ENCODE measurements around the gene DENND6B. TPM values are rescaled to one million over a fixed set of nuclear protein-coding genes. Genes with fewer than 3 reads are reported as not detected.

DENND6B gene
- total and polyA plus RNA-seq, 2 donors (not counting 1 experiment from before 2014, with no cell fraction given), result 2.8 to 10.3 TPM

DNA sequence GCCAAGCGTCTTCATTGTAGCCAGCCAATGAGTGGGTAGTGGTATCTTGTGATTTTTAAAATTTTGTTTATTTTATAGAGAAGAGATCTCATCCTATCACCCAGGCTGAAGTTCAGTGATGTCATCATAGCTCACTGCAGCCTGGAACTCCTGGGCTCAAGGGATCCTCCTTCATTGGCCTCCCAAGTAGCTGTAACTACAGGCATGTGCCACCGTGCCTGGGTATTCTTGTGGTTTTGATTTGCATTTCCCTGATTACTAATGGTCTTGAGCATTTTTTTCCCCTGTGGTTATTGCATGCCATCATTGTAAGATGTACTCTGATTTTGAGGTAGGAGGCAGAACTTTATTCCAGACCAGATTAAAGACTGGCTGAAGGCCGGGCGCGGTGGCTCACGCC, 2.4 kb upstream of the DENND6B start:
- POLR2A ChIA-PET, result interaction anchor here (0.7 kb wide), 1 partner anchor 140 kb away, joined by 8 read pairs; no protein-coding TSS in a partner anchor
- Histone ChIP-seq H3K9ac (ENCODE audit: low read length) (no peak overlapping the region), H3K4me3 (ENCODE audit: control extremely low read depth in 1 of 5, extremely low read depth in 1 of 5, insufficient read depth in 1 of 5, low read depth in 2 of 5, low read length in 4 of 5) (no peak overlapping the region), H3K27me3 (replicated peaks in 1 of 4; ENCODE audit: control extremely low read depth in 1 of 4, control insufficient read depth in 3 of 4, insufficient read depth in 4 of 4, low read length in 3 of 4) (peaks cover 0 to 6% (median 0%) of the 10 kb centered on the region in 4 experiments), H3K27ac (ENCODE audit: low read length in 2 of 2) (no peak overlapping the region), H2AFZ (ENCODE audit: insufficient read depth, low read depth, low read length, poor library complexity, severe bottlenecking) (no peak overlapping the region), H4K20me1 (ENCODE audit: control insufficient read depth, insufficient read depth, low read length, poor library complexity, severe bottlenecking) (no peaks in the 10 kb centered on the region), H3K4me1 (ENCODE audit: control insufficient read depth in 2 of 2, insufficient read depth in 2 of 2, low read length in 2 of 2) (peaks cover 8 to 21% of the 10 kb centered on the region in 2 donors), H3K79me2 (ENCODE audit: control insufficient read depth, insufficient read depth, low read length) (no peaks in the 10 kb centered on the region), H3K9me3 (ENCODE audit: control extremely low read depth in 1 of 3, control insufficient read depth in 2 of 3, insufficient read depth in 1 of 3, low read length in 2 of 3) (no peaks in the 10 kb centered on the region), H3K4me2 (replicated peaks; ENCODE audit: low read depth, low read length, poor library complexity, severe bottlenecking) (no peak overlapping the region), H3K36me3 (replicated peaks in 1 of 2; ENCODE audit: control extremely low read depth in 1 of 2, control insufficient read depth in 1 of 2, extremely low read depth in 1 of 2, insufficient read depth in 2 of 2, low read length in 1 of 2) (no peaks in the 10 kb centered on the region)
- 97% methylated on average over 4 of the region's 6 CpGs for WGBS (ENCODE audit: insufficient coverage)
- no peak for DNase-seq
- no peaks in the 10 kb centered on the region for H3K27me3 Mint-ChIP-seq
- peak overlapping the region; percentile 2 for H3K4me3 Mint-ChIP-seq
- ATAC-seq (ENCODE audit: low read depth), result no peak
- intact Hi-C loops (cut with micrococcal nuclease), result no loop called here
- TF ChIP-seq, protein P1, sequence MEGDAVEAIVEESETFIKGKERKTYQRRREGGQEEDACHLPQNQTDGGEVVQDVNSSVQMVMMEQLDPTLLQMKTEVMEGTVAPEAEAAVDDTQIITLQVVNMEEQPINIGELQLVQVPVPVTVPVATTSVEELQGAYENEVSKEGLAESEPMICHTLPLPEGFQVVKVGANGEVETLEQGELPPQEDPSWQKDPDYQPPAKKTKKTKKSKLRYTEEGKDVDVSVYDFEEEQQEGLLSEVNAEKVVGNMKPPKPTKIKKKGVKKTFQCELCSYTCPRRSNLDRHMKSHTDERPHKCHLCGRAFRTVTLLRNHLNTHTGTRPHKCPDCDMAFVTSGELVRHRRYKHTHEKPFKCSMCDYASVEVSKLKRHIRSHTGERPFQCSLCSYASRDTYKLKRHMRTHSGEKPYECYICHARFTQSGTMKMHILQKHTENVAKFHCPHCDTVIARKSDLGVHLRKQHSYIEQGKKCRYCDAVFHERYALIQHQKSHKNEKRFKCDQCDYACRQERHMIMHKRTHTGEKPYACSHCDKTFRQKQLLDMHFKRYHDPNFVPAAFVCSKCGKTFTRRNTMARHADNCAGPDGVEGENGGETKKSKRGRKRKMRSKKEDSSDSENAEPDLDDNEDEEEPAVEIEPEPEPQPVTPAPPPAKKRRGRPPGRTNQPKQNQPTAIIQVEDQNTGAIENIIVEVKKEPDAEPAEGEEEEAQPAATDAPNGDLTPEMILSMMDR (IDR thresholded peaks at IDR 0.05), result no peak
- TF ChIP-seq EZH2 (IDR thresholded peaks at IDR 0.05; ENCODE audit: borderline replicate concordance, insufficient read depth, low read depth, low read length, poor library complexity, severe bottlenecking), result no peak
- H3K4me1 Mint-ChIP-seq, result peaks cover 30% of the 10 kb centered on the region
- no peaks in the 10 kb centered on the region for H3K9me3 Mint-ChIP-seq (ENCODE audit: insufficient read depth)
- CTCF ChIA-PET, result interaction anchor here (1.9 to 8.1 kb wide), 5 partner anchors 12 to 157 kb away, joined by 4 to 73 read pairs (median 52); partner anchors contain the start of genes HDAC10 and MIOX
- H3K27ac Mint-ChIP-seq, result no peak overlapping the region

DNA sequence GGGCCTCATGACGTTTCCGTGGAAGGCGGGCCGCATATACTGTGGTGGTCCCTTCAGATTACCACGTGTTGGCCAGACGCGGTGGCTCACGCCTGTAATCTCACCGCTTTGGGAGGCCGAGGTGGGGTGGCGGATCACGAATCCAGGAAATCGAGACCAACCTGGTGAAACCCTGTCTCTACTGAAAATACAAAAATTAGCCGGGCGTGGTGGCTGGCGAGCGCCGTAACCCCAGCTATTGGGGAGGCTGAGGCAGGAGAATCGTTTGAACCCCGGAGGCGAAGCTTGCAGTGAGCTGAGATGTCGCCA, 853 bp upstream of the DENND6B start:
- no peaks in the 10 kb centered on the region for H3K79me2 ChIP-seq (ENCODE audit: control insufficient read depth, insufficient read depth, low read length)
- peak overlapping the region in 4 of 5 experiments; percentile 51 to 81 (median 72) for H3K4me3 ChIP-seq (ENCODE audit: control extremely low read depth in 1 of 5, extremely low read depth in 1 of 5, insufficient read depth in 1 of 5, low read depth in 2 of 5, low read length in 4 of 5)
- TF ChIP-seq, protein P1 (IDR thresholded peaks at IDR 0.05), result no peak
- no peak for TF ChIP-seq EZH2 (IDR thresholded peaks at IDR 0.05; ENCODE audit: borderline replicate concordance, insufficient read depth, low read depth, low read length, poor library complexity, severe bottlenecking)
- peaks cover 21% of the 10 kb centered on the region for H3K4me1 Mint-ChIP-seq
- no peaks in the 10 kb centered on the region for H3K36me3 ChIP-seq (replicated peaks in 1 of 2; ENCODE audit: control extremely low read depth in 1 of 2, control insufficient read depth in 1 of 2, extremely low read depth in 1 of 2, insufficient read depth in 2 of 2, low read length in 1 of 2)
- ChIA-PET POLR2A (interaction anchor here (1.0 to 2.1 kb wide), 7 partner anchors 8 to 198 kb away, joined by 3 to 12 read pairs (median 4); partner anchors contain the start of genes HDAC10 and SCO2), CTCF (interaction anchor here (0.6 to 8.1 kb wide), 19 partner anchors 11 to 198 kb away, joined by 3 to 73 read pairs (median 4); partner anchors contain the start of genes HDAC10, MAPK11, MIOX and SCO2)
- H3K9me3 Mint-ChIP-seq (ENCODE audit: insufficient read depth), result no peaks in the 10 kb centered on the region
- H3K9ac ChIP-seq (ENCODE audit: low read length), result peak overlapping the region; percentile 83
- peak overlapping the region; percentile 95 for H2AFZ ChIP-seq (ENCODE audit: insufficient read depth, low read depth, low read length, poor library complexity, severe bottlenecking)
- H3K4me2 ChIP-seq (replicated peaks; ENCODE audit: low read depth, low read length, poor library complexity, severe bottlenecking), result peak overlapping the region; percentile 98
- DNase-seq, result no peak
- no peaks in the 10 kb centered on the region for H3K9me3 ChIP-seq (ENCODE audit: control extremely low read depth in 1 of 3, control insufficient read depth in 2 of 3, insufficient read depth in 1 of 3, low read length in 2 of 3)
- H3K4me3 Mint-ChIP-seq, result peak overlapping the region; percentile 90
- H4K20me1 ChIP-seq (ENCODE audit: control insufficient read depth, insufficient read depth, low read length, poor library complexity, severe bottlenecking), result no peaks in the 10 kb centered on the region
- intact Hi-C loops (cut with micrococcal nuclease), result loop anchor here (1.0 kb wide), 6 partner anchors 13 to 86 kb away; no protein-coding TSS in a partner anchor
- peak overlapping the region; percentile 90 for H3K27ac Mint-ChIP-seq
- H3K27me3 ChIP-seq (replicated peaks in 1 of 4; ENCODE audit: control extremely low read depth in 1 of 4, control insufficient read depth in 3 of 4, insufficient read depth in 4 of 4, low read length in 3 of 4), result peaks cover 0 to 6% (median 0%) of the 10 kb centered on the region in 4 experiments
- H3K27me3 Mint-ChIP-seq, result no peaks in the 10 kb centered on the region
- 61% methylated on average over 18 of the region's 22 CpGs for WGBS (ENCODE audit: insufficient coverage)
- H3K4me1 ChIP-seq (ENCODE audit: control insufficient read depth in 2 of 2, insufficient read depth in 2 of 2, low read length in 2 of 2), result peaks cover 8 to 13% of the 10 kb centered on the region in 2 donors
- H3K27ac ChIP-seq (ENCODE audit: low read length in 2 of 2), result peak overlapping the region in 1 of 2 donors; percentile 24
- ATAC-seq (ENCODE audit: low read depth), result no peak
